ENCODE data around the gene PAEP.

- TF ChIP-seq CTCF (IDR thresholded peaks at IDR 0.05) (no peak), REST (IDR thresholded peaks at IDR 0.05; ENCODE audit: insufficient read depth in 1 of 2, low read depth in 2 of 2, low read length in 1 of 2) (no peak), POLR2AphosphoS5 (IDR thresholded peaks at IDR 0.05; ENCODE audit: low read depth, low read length) (no peak), TCF7L2 (IDR thresholded peaks at IDR 0.05; ENCODE audit: low read depth, low read length) (no peak), SIN3A (IDR thresholded peaks at IDR 0.05; ENCODE audit: borderline replicate concordance, insufficient read depth, low read depth, low read length) (no peak)
These were observed 26.8 kb downstream of the PAEP start for GRCh38 chr9:135588371-135588770.

All from Panc1 (cell line).